SK-N-SH (cell line): ENCODE data around the gene C1RL.

Experiments used
- EZH2phosphoT487 ChIP-seq: fragments of 200-600 bp; sonication (generic); IDR thresholded peaks from 2 replicates; pipeline ENCODE4 v1.6.1; 2017; ENCODE audit warnings: low read depth, mixed run types, mild to moderate bottlenecking, antibody characterized with exemption, moderate library complexity, borderline replicate concordance
- POLR2AphosphoS5 ChIP-seq: IDR thresholded peaks from 2 replicates; pipeline ENCODE4 v1.6.1; 2012; ENCODE audit warnings: low read depth, low read length
- RFX5 ChIP-seq: IDR thresholded peaks from 2 replicates; pipeline ENCODE4 v1.6.1; 2012; ENCODE audit warnings: mild to moderate bottlenecking, improper control_type of control experiment, low read length
- USF2 ChIP-seq: fragments of 150-350 bp; IDR thresholded peaks from 2 replicates; pipeline ENCODE4 v1.6.1; 2017; ENCODE audit warnings: antibody characterized with exemption, low read length, low read depth, borderline replicate concordance
- YY1 ChIP-seq: IDR thresholded peaks from 2 replicates; pipeline ENCODE4 v1.4.0; 2012; ENCODE audit warnings: low read depth, mild to moderate bottlenecking
- TF ChIP-seq, protein P1 (sequence below): fragments of 200-600 bp; sonication (generic); IDR thresholded peaks from 2 replicates; pipeline ENCODE4 v1.6.1; 2017; ENCODE audit warnings: antibody characterized with exemption, mild to moderate bottlenecking, moderate library complexity

- TF ChIP-seq, protein P1, sequence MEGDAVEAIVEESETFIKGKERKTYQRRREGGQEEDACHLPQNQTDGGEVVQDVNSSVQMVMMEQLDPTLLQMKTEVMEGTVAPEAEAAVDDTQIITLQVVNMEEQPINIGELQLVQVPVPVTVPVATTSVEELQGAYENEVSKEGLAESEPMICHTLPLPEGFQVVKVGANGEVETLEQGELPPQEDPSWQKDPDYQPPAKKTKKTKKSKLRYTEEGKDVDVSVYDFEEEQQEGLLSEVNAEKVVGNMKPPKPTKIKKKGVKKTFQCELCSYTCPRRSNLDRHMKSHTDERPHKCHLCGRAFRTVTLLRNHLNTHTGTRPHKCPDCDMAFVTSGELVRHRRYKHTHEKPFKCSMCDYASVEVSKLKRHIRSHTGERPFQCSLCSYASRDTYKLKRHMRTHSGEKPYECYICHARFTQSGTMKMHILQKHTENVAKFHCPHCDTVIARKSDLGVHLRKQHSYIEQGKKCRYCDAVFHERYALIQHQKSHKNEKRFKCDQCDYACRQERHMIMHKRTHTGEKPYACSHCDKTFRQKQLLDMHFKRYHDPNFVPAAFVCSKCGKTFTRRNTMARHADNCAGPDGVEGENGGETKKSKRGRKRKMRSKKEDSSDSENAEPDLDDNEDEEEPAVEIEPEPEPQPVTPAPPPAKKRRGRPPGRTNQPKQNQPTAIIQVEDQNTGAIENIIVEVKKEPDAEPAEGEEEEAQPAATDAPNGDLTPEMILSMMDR, result no peak
- TF ChIP-seq POLR2AphosphoS5 (no peak), RFX5 (no peak), USF2 (no peak), YY1 (no peak), EZH2phosphoT487 (no peak)
These were observed 32.5 kb upstream of the C1RL start for GRCh38 chr12:7141351-7142005.
